ENCODE results near the gene SEMA5B.

Gene SEMA5B

GRCh38 chr3:122923611-122924010 is 104.0 kb downstream of the SEMA5B start:
- DNase-seq (ENCODE audit: low spot score) = no peak

DNA sequence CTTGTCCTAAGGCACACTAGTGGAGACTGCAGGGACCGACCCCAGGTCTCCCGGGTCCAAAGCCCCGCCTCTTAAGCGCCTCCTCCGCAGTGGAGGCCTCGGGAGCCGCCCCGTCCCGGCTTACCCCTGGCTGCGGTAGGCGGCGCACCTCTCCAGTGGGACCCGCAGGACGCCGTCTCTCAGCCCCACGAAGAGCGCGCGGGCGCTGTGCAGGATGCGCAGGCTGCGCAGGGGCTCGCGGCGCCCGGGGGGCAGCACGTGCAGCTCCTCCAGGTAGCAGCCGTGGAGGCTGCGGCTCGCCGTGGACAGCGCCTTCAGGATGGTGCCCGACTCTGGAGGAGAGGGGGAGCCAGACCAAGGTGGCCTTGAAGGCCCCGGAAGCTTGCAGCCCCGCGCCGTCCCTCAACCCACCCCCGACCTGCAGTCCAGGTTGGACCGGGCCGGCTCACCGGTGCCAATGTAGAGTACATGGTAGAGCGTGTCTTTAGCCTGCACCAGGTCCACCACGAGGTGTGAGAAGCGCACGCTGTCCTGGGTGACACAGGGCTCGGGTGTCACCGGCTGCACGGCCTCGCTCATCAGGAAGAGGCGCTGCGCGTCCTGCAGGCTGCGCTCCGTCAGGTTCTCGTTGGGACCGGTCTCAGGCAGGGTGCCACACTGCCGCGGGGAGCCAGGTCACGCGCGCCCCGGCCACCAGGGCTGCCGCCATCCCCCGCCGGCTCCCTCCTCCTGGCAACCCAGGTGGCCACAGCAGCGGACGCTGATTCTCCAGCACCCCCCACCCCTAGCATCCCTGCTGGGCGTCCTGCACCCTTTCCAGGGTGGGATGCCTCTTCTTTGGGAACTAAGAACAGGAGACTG is 105.5 kb downstream of the SEMA5B start:
- no peak for DNase-seq (ENCODE audit: low spot score)

GRCh38 chr3:122920986-122921385 is 106.6 kb downstream of the SEMA5B start:
- DNase-seq (ENCODE audit: low spot score) = no peak

DNA sequence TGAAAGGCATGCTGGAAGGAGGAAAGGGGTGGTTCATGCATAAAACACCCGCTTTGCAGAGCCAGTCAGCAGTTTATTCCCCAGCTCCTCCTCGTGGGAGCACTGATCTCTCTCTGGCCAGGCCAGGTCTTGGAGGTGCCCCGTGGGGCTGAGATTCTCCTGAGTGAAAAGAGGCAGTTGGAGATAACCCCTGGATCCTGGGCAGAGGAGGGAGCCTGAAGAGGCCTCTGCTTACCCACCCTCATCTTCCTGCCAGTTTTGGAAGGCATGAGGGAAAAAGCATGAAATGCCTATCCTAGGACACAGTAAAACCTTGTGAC is 108.3 kb downstream of the SEMA5B start:
- DNase-seq (ENCODE audit: low spot score) = no peak

DNA sequence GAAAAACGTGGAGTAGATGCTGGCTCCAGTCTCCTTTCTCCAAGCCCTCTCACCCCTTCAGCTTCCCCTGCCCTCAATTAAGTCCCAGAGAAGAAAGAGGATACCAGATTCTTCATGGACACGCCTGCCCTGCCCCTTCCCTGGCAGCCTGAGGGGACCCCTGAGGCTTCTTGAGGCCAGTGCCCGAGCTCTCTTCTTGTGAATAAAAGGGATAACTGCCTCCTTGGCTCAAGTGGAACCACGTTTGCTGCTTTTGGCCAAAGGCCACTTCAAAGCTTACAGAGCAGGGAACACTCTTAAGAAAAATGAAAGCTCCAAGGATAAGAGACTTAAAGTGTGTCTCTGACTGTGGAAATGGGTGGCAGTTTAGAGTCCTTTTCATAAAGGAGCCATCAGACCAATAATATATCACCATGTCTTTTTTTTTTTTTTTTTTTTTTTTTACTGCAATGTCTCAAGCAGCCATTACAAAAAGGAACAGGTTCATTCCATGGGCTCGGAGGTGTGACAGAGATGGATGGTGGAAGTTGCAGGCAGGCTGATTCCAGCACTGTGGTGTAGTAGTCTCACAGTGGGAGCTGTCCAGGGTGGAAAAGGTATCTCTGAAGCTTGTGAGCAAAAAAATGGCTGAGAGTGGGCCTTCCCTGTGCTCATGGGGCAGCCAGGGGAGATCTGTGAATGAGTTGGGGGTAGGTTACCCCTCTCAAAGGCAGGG is 108.8 kb downstream of the SEMA5B start:
- no peak for DNase-seq (ENCODE audit: low spot score)

DNA sequence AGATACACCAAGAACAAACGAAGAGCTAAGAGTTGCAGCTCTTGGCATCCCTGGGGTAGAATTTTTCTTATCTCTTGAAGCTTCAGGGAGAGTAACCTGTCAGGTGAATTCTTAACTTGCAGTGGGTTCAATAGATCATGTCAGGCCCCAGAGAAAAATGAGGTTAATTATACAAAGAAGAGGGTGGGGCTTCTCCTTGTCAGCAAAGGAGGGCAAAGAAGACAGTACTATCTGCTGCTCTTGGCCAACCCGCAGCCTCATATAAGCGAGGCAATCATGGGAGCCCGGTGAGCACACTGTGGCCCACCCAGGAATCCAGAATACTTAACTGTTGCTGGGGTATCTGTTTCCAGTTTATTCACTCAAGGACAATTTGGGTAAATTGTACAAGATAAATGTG is 110.2 kb downstream of the SEMA5B start:
- no peak for DNase-seq (ENCODE audit: low spot score)

DNA sequence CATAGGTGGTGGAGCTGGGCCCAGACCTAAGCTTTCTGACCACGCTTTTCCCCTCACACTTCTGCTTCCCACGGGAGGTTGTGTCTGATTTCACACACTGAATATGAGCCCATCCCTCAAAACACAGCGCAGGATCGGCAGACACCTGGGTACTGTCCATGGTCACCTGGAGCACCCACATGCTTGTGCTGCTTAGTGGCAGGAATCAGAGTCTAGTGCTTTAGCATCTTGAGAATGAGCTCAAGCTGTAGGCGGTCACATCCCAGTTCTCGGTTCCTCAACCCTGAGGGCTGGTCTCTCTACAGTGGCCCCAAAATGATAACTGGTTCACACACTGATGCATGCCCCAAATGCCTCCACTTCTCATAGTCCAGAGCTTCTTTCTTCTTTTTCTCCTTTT is 111.0 kb downstream of the SEMA5B start:
- no peak for DNase-seq (ENCODE audit: low spot score)

- no peak for DNase-seq (ENCODE audit: low spot score)
These were observed 111.5 kb downstream of the SEMA5B start for GRCh38 chr3:122916084-122916483.

GRCh38 chr3:122915300-122916055 is 112.1 kb downstream of the SEMA5B start:
- no peak for DNase-seq (ENCODE audit: low spot score)

DNA sequence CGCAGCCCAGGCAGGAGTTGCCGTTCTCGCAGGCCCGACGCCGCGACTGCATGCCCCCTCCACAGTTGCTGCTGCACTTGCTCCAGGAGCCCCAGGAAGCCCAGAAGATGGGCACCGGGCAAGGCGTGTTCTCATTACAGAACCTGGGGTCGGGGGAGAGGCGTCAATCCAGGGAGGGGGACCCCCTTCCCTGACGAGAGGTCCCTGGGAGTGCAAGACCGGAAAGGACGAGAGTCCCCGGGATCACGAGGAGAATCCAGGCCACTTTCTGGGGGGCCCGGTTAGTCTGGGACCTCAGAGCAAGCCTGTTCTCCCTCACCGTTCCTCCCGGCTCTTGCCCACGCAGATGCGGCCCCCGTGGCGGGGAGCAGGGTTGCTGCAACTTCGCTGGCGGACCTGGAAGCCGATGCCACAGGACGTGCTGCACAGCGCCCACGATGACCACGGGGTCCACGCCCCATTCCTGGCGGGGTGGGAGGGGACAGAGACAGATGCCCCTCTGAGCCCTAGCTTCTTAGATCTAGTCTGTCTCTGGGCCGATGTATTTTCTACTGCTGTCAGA is 113.9 kb downstream of the SEMA5B start:
- DNase-seq (ENCODE audit: low spot score) = no peak

- DNase-seq (ENCODE audit: low spot score) = no peak
These were observed 114.6 kb downstream of the SEMA5B start for GRCh38 chr3:122912772-122913538.

- DNase-seq (ENCODE audit: low spot score) = no peak
These were observed 115.7 kb downstream of the SEMA5B start for GRCh38 chr3:122911901-122912300.

DNA sequence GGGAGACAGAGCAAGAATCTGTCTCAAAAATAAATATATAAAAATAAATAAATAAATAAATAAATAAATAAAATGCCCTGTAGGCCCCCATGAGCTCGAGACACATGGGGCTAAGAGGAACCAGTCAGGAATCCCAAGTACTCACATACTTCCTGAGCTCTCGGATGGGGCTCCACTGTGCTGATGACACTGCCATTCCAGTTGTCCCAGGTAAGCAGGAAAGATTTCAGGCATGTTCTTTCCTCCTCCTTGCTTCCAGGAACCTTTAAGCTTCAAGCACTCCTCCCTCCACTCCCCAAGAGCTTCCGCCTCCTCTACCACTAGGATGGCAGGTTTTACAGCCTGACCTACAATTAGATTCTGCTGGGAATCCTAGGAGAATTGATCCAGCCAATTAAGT is 119.3 kb downstream of the SEMA5B start:
- no peak for DNase-seq (ENCODE audit: low spot score)

GRCh38 chr3:122907471-122907870 is 120.1 kb downstream of the SEMA5B start:
- no peak for DNase-seq (ENCODE audit: low spot score)

DNA sequence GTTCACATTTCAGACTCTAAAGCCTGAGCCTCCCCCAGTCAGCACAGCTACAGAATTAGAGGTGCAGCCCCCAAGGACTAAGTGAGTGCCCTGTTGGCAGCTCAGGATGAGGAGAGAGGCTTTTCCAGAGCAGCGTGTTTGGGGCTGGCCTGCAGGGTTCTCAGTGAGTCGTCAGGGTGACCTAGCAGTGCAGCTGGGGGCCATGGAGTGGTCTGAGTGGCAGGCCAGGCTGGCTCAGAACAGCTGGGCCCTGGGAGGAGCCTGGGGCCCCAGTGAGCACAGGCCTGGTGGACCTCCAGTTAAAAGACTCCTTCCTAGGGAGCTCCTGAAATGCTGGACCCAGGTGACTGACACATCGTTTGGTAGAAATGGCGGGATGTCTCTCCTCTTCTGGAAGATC is 124.4 kb downstream of the SEMA5B start:
- no peak for DNase-seq (ENCODE audit: low spot score)

GRCh38 chr3:122902326-122902725 is 125.2 kb downstream of the SEMA5B start:
- DNase-seq (ENCODE audit: low spot score) = no peak

GRCh38 chr3:122898298-122898697 is 129.3 kb downstream of the SEMA5B start:
- no peak for DNase-seq (ENCODE audit: low spot score)

GRCh38 chr3:122893754-122894668 is 133.6 kb downstream of the SEMA5B start:
- DNase-seq (ENCODE audit: low spot score) = no peak

- DNase-seq (ENCODE audit: low spot score) = no peak
These were observed 134.3 kb downstream of the SEMA5B start for GRCh38 chr3:122893282-122893681.

DNA sequence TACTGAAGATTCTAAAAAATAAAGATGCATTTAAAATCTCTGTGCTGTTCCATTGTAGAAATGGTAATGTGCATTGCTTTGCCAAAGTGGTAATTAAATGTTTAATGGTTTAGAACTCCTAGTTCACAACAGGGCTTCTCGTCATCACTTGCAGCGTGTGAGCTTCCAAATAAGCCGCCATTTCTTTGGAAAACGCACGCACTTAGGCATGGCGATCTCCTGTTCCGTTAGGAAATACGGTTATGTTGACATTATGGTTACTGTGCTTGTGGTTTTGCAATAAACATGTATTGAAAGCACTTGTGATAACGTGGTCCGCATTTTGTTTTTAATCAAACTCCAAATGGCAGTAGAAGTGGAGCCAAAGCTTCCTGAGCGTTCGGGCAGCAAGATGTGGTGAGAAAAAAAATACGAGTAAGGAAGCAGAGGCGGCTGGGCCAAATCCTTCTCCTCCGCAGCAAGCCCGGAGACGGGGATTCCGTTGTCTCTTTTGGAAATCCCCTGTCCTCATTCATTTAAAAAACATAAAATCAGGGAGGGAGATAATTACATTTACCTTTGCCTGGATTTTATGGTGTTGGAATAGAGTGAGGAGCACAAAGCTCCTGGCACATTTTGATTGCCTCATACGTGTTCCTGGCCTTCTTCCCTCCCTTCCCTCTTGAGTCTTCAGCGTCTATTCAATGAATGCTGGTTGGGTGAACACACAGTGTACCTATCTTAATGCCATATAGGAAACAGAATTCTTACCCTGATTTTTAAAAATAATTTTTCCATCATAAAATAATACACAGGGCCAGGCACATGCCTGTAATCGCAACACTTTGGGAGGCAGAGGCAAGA is 135.2 kb downstream of the SEMA5B start:
- no peak for DNase-seq (ENCODE audit: low spot score)

Data from pons (tissue), 1 donor.